HG02610 (cell line): ENCODE data around the gene HYOU1.
"Not testable (repeated sequence)": the region's sequence is repeated elsewhere in the genome, so short reads cannot be mapped to it uniquely, and the experiment has no call there.

Source experiments
- ATAC-seq: cut with Tn5 transposase; IDR thresholded peaks from one replicate; pipeline ENCODE4 v1.9.1; 2021; ENCODE audit warnings: mild to moderate bottlenecking, moderate library complexity; ENCODE audit not compliant: unreplicated experiment

HYOU1 gene

GRCh38 chr11:119057000-119057769, at the start of gene HYOU1:
TSS of gene HYOU1 (minus strand) at chr11:119057205. CDS start at chr11:119056160, 1,045 bp downstream.
- ATAC-seq: peak; percentile 93

DNA sequence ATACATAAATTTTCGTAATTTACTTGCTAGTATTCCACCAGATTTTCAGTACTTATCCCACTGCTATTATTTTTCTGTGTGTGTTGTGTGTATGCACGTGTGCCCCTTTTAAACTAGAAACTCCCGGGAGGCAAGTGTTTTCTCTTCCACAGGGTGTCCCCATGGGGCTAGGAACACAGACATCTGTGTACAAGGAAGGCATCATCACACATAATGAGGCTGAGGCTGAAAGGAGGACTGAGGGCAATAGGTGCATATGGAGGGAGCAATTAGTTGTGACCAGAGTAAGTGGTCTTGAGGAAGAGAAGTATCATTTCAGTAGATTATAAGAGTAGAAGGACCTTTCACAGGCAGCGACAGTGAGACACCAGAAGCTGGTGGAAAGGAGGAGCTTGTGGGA, 46.8 kb upstream of the HYOU1 start:
- no peak for ATAC-seq

GRCh38 chr11:119103161-119103664, 46.2 kb upstream of the HYOU1 start:
- not testable (repeated sequence) for ATAC-seq

- ATAC-seq: peak; percentile 82
Measured at GRCh38 chr11:119101759-119102423, 44.9 kb upstream of the HYOU1 start, which contains the start of gene DPAGT1. TSS of gene DPAGT1 (minus strand) at chr11:119101853. CDS start at chr11:119101655, 198 bp downstream.

- ATAC-seq: peak; percentile 19
Measured at GRCh38 chr11:119100994-119101758, 44.2 kb upstream of the HYOU1 start.

GRCh38 chr11:119100246-119100970, 43.4 kb upstream of the HYOU1 start:
- ATAC-seq: no peak

DNA sequence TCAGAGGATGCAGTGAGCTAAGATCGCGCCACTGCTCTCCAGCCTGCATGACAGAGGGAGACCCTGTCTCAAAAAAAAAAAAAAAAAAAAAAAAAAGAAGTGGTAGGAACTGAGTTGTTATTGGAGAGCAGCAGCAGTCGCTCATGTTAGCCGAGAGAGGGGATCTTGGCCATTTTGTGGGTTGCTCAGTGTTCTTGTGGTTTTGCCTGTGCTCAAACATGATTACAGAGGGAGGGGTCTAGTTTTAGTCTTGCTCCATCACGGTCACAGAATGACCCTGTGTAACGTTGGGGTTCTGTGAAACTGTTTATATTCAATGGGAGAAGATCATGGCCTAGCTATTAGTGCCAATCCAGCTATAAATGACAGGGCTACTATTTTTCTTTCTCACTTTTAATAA, 42.7 kb upstream of the HYOU1 start:
- ATAC-seq: no peak

GRCh38 chr11:119095066-119095880, 38.3 kb upstream of the HYOU1 start:
- peak; percentile 84 for ATAC-seq

DNA sequence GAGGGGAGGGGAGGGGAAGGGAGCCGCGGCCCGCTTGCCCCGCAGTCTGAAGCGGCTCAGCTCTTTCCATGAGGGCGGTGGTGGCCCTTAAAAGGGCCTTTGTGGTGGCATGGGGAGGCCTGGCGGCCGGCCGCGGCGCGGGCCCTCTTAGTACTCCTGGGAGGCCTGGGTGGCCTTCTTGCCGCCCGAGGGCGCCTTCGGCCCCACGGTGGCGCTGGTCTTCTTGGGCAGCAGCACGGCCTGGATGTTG, 37.7 kb upstream of the HYOU1 start:
- peak; percentile 28 for ATAC-seq

GRCh38 chr11:119093942-119094815, 37.2 kb upstream of the HYOU1 start:
- peak; percentile 1 for ATAC-seq

GRCh38 chr11:119092880-119093842, 36.2 kb upstream of the HYOU1 start:
- ATAC-seq: no peak

- ATAC-seq: no peak
Measured at GRCh38 chr11:119091966-119092879, 35.2 kb upstream of the HYOU1 start.

GRCh38 chr11:119091178-119091577, 34.2 kb upstream of the HYOU1 start:
- no peak for ATAC-seq

DNA sequence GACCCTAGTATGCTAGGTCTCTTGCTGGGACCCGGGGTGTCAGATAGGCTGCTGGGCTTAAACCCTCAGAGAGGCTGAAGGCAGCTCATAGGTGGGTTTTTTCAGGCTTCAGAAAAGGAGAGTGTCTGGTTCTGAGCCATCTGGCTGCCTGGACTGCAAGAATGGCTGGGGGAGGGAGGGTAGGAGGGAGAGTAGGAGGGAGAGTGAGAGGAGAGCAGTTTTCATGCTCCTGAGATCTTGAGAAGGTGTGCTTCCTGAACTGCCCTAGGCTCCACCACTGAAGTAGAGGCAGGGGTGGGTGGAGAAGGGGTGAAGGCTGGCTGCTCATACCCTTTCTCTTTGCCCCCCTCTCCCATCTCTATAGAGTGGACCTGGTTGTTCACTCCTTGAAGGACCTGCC, 32.3 kb upstream of the HYOU1 start:
- no peak for ATAC-seq

- ATAC-seq: no peak
Measured at GRCh38 chr11:119088406-119088805, 31.4 kb upstream of the HYOU1 start.

- ATAC-seq: no peak
Measured at GRCh38 chr11:119087747-119088241, 30.8 kb upstream of the HYOU1 start.

- no peak for ATAC-seq
Measured at GRCh38 chr11:119087123-119087522, 30.1 kb upstream of the HYOU1 start.
